GM13977 (cell line): Measurements from ENCODE around the gene RPS21.

Experiments
- DNase-seq: peaks from one replicate; pipeline ENCODE4 v3.0.0; 2012; ENCODE audit warnings: low spot score
- CTCF ChIP-seq: IDR thresholded peaks from 2 replicates; pipeline ENCODE4 v1.5.1; 2012; ENCODE audit warnings: mild to moderate bottlenecking, control low read depth; ENCODE audit not compliant: insufficient read depth; ENCODE audit errors: extremely low read depth, missing control alignments
- in situ Hi-C: fragments of 300-500 bp; cut with MboI; formaldehyde crosslinking; loops from one replicate; pipeline ENCODE4 v1.12.0; 2022; ENCODE audit warnings: low sequenced_read_pairs, low pct_unique_long_range_greater_than_20kb, mixed read lengths, inconsistent platforms; ENCODE audit not compliant: unreplicated experiment

Gene RPS21

GRCh38 chr20:62412194-62413024 is 25.5 kb downstream of the RPS21 start:
- no peak for TF ChIP-seq CTCF
- in situ Hi-C loops = no loop called here
- no peak for DNase-seq

GRCh38 chr20:62413025-62413570 is 26.2 kb downstream of the RPS21 start:
- no peak for DNase-seq
- in situ Hi-C loops = no loop called here
- TF ChIP-seq CTCF = no peak

- DNase-seq = no peak
- in situ Hi-C loops = no loop called here
- no peak for TF ChIP-seq CTCF
Observed at GRCh38 chr20:62413896-62414481, 27.1 kb downstream of the RPS21 start.

GRCh38 chr20:62415354-62416111 is 28.6 kb downstream of the RPS21 start:
- in situ Hi-C loops = no loop called here
- DNase-seq = no peak
- no peak for TF ChIP-seq CTCF

- in situ Hi-C loops = no loop called here
- no peak for DNase-seq
- no peak for TF ChIP-seq CTCF
Observed at GRCh38 chr20:62416651-62417637, 30.0 kb downstream of the RPS21 start.
